Heart left ventricle (tissue), 16 donors: ENCODE results near the gene SORBS1. TPM values are rescaled to one million over a fixed set of nuclear protein-coding genes. Genes with fewer than 3 reads are reported as not detected.
A peak's percentile ranks its signal among the peaks of the same experiment; 100 is the strongest.

Experiments
- ATAC-seq, 4 donors: fragments of 200-7000 bp; cut with Tn5 transposase; one replicate each; pipeline ENCODE4 v1.9.1; 2020 to 2022; ENCODE audit warnings: moderate library complexity in 4 of 4, mild to moderate bottlenecking in 3 of 4, moderate number of reproducible peaks in 1 of 4
- DNase-seq, 5 donors: peaks; one replicate each; pipeline ENCODE4 v3.0.0-alpha.2; 2020
- H3K27ac ChIP-seq, 12 donors: fragments of 200-600 bp; sonication (generic) in 4 of 12; one replicate each; pipeline versions ENCODE4 v1.5.0 to v1.8.0; 2016 to 2022; ENCODE audit warnings: mild to moderate bottlenecking in 2 of 12
- H3K27me3 ChIP-seq, 9 donors: fragments of 200-600 bp; sonication (generic) in 2 of 9; one replicate each; pipeline versions ENCODE4 v1.5.1 to v1.8.0; 2016 to 2022; ENCODE audit warnings: mild to moderate bottlenecking in 3 of 9
- H3K36me3 ChIP-seq, 9 donors: fragments of 200-600 bp; sonication (generic) in 2 of 9; one replicate each; pipeline versions ENCODE4 v1.5.0 to v1.8.0; 2018 to 2022; ENCODE audit warnings: mild to moderate bottlenecking in 2 of 9
- H3K4me1 ChIP-seq, 12 donors: fragments of 200-600 bp; sonication (generic) in 4 of 12; one replicate each; pipeline versions ENCODE4 v1.5.0 to v1.8.0; 2016 to 2022; ENCODE audit warnings: mild to moderate bottlenecking in 3 of 12
- H3K4me3 ChIP-seq, 12 donors: fragments of 200-600 bp; sonication (generic) in 4 of 12; one replicate each; pipeline versions ENCODE4 v1.5.0 to v1.8.0; 2017 to 2022; ENCODE audit warnings: mild to moderate bottlenecking in 9 of 12, moderate library complexity in 4 of 12
- H3K9me3 ChIP-seq, 12 donors: fragments of 200-600 bp; sonication (generic) in 4 of 12; one replicate each; pipeline versions ENCODE4 v1.5.0 to v1.8.0; 2016 to 2022; ENCODE audit warnings: mild to moderate bottlenecking in 1 of 12
- CTCF ChIP-seq, 12 donors: fragments of 200-600 bp; sonication (generic) in 4 of 12; IDR thresholded peaks; one replicate each; pipeline versions ENCODE4 v1.5.0 to v1.8.0; 2018 to 2022; ENCODE audit warnings: antibody characterized with exemption in 12 of 12, mild to moderate bottlenecking in 5 of 12
- POLR2A ChIP-seq, 2 donors: fragments of 450-650 bp; IDR thresholded peaks; one replicate each; pipeline ENCODE4 v1.6.1; 2017; ENCODE audit warnings: antibody characterized with exemption in 2 of 2, mild to moderate bottlenecking in 2 of 2, moderate library complexity in 2 of 2
- WGBS, 4 donors: extraction: QIAGEN DNeasy Blood & Tissue Kit in 2 of 4; methylation state at CpG; one replicate each; pipeline versions ENCODE4 v1.1.5 to v1.1.7; 2013 to 2018; 5-methylcytosine and 5-hydroxymethylcytosine counted together
- intact Hi-C, 10 donors: fragments of 100-400 bp; cut with DNase I; formaldehyde crosslinking; loops; one replicate each; pipeline versions ENCODE4 v1.11.1 to v1.14.2; 2022
- polyA plus RNA-seq, 2 donors: library from polyadenylated mRNA; stranded (reverse); fragments of 200-250 nt; gene quantifications; one replicate each; pipeline ENCODE4 v1.2.3, GENCODE V29; 2013
- total RNA-seq, 9 donors: library from RNA; depleted of rRNA in 2 of 9; stranded (reverse); fragments of >200 nt in 2 of 9; fragmentation: NEBNext Ultra II Directional in 3 of 9; extraction: Animal tissue kit (Norgen Biotek cat#: 25700) in 3 of 9; gene quantifications; one replicate each; pipeline versions ENCODE4 v1.1.0 to v1.2.4, GENCODE V29; 2016 to 2023
- donor health status: ischemic (EF 13 %, LVEDD 7.1; RV severe dilation, severe dysfunction).
- donor health status: healthy with polysubstance abuse.
- donor health status: DM: no; HTN: yes; CAD: no.
- donor health status: DM: no; HTN: no; CAD: no.
- donor health status: ischemic (EF 25% LVEDD 6.9; RV normal size, moderate dysfunction).
- donor health status: ischemic (EF 25% LVEDD 5.7; RV mildly dilated, moderate dysfunction).
- donor health status: healthy.
- donor health status: DM: yes; HTN: yes; CAD: no.
- donor health status: ischemic (EF 35%, LVEDD 5.7; RV mildly dilated, moderate dysfunction).
- donor health status: nonischemic (EF 11% LVEDD 7.7; RV severe dilation, severe dysfunction).
- donor health status: DM: yes; HTN: yes; CAD: no.
- donor health status: PGD.
- donor health status: ischemic (EF 29% LVEDD 5.4; RV normal size, mild dysfunction).
- donor health status: nonischemic (EF 23%, LVEDD 6.1; RV moderate dilation, normal function).

The SORBS1 gene
- total and polyA plus RNA-seq, 11 donors = 355 to 1,440 (median 886) TPM

- TF ChIP-seq POLR2A (IDR thresholded peaks at IDR 0.05) (no peak), CTCF (IDR thresholded peaks at IDR 0.05) (no peak)
- Histone ChIP-seq H3K4me3 (no peak overlapping the region), H3K27ac (peak overlapping the region in 9 of 12 donors; percentile 15 to 96 (median 37)), H3K4me1 (peaks cover 12 to 81% (median 42%) of the 10 kb centered on the region in 12 donors), H3K27me3 (no peaks in the 10 kb centered on the region), H3K36me3 (peaks cover 0 to 34% (median 6%) of the 10 kb centered on the region in 9 donors), H3K9me3 (no peaks in the 10 kb centered on the region)
- ATAC-seq = no peak
- WGBS, 4 donors = 76 to 81% (median 76%) methylated on average over 4 of the region's 4 CpGs
- intact Hi-C loops = loop anchor here in 1 of 10 donors (10.0 kb wide), 1 partner anchor 70 kb away; no protein-coding TSS in a partner anchor
- no peak for DNase-seq
These were observed 75.9 kb downstream of the SORBS1 start for GRCh38 chr10:95485056-95485844.

- intact Hi-C loops = loop anchor here in 1 of 10 donors (10.0 kb wide), 1 partner anchor 72 kb away; no protein-coding TSS in a partner anchor
- TF ChIP-seq CTCF (IDR thresholded peaks at IDR 0.05) (no peak), POLR2A (IDR thresholded peaks at IDR 0.05) (no peak)
These were observed 78.5 kb downstream of the SORBS1 start for GRCh38 chr10:95482501-95483233.

GRCh38 chr10:95480901-95481491 lies 80.2 kb downstream of the SORBS1 start:
- no peaks in the 10 kb centered on the region for H3K27me3 ChIP-seq
- WGBS, 4 donors = 46 to 60% (median 54%) methylated on average over 4 of the region's 4 CpGs
- DNase-seq = no peak
- peak overlapping the region; percentile 84 to 96 (median 91) for H3K27ac ChIP-seq
- intact Hi-C loops = loop anchor here in 2 of 10 donors (2.0 to 10.0 kb wide), 3 partner anchors 28 to 80 kb away; partner anchors contain the start of gene SORBS1 (in 1 of the 2)
- no peak overlapping the region for H3K4me3 ChIP-seq
- peaks cover 18 to 82% (median 71%) of the 10 kb centered on the region in 12 donors for H3K4me1 ChIP-seq
- no peaks in the 10 kb centered on the region for H3K9me3 ChIP-seq
- peak in 1 of 4 donors; percentile 1 for ATAC-seq
- peaks cover 0 to 11% (median 0%) of the 10 kb centered on the region in 9 donors for H3K36me3 ChIP-seq
- TF ChIP-seq CTCF (IDR thresholded peaks at IDR 0.05) = no peak
- no peak for TF ChIP-seq POLR2A (IDR thresholded peaks at IDR 0.05)

More at GRCh38 chr10:95482501-95483233, 78.5 kb downstream of the SORBS1 start:
- Histone ChIP-seq H3K9me3 (no peaks in the 10 kb centered on the region), H3K4me1 (peaks cover 18 to 81% (median 55%) of the 10 kb centered on the region in 12 donors), H3K36me3 (peaks cover 0 to 26% (median 0%) of the 10 kb centered on the region in 9 donors), H3K4me3 (no peak overlapping the region), H3K27ac (peak overlapping the region; percentile 22 to 96 (median 90)), H3K27me3 (no peaks in the 10 kb centered on the region)
- 66 to 79% (median 75%) methylated on average over 7 of the region's 7 CpGs for WGBS, 4 donors
- no peak for ATAC-seq
- DNase-seq = no peak
